HG03520 (cell line): Measurements from ENCODE around the gene ZNF497.
"Not testable (repeated sequence)": the region's sequence is repeated elsewhere in the genome, so short reads cannot be mapped to it uniquely, and the experiment has no call there.

Source experiments
- ATAC-seq: cut with Tn5 transposase; IDR thresholded peaks from one replicate; pipeline ENCODE4 v1.9.1; 2021; ENCODE audit warnings: mild to moderate bottlenecking, moderate library complexity; ENCODE audit not compliant: unreplicated experiment

ZNF497 gene

GRCh38 chr19:58394821-58395219 is 32.3 kb upstream of the ZNF497 start:
- no peak for ATAC-seq

DNA sequence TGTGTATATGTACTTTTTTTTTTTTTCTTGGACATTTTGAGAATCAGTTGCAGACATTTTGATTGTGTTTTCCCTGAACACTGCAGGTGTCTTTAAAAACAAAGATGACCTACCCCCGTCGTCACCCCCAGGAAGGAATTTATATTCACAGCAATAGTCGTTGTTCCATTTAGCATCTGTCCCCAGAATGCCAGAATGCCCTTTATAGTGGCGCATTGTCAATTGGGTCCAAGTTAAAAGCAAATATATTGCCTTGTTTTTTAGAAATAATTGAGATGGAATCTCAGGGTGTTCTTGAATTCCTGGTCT is 31.1 kb upstream of the ZNF497 start:
- ATAC-seq: no peak

DNA sequence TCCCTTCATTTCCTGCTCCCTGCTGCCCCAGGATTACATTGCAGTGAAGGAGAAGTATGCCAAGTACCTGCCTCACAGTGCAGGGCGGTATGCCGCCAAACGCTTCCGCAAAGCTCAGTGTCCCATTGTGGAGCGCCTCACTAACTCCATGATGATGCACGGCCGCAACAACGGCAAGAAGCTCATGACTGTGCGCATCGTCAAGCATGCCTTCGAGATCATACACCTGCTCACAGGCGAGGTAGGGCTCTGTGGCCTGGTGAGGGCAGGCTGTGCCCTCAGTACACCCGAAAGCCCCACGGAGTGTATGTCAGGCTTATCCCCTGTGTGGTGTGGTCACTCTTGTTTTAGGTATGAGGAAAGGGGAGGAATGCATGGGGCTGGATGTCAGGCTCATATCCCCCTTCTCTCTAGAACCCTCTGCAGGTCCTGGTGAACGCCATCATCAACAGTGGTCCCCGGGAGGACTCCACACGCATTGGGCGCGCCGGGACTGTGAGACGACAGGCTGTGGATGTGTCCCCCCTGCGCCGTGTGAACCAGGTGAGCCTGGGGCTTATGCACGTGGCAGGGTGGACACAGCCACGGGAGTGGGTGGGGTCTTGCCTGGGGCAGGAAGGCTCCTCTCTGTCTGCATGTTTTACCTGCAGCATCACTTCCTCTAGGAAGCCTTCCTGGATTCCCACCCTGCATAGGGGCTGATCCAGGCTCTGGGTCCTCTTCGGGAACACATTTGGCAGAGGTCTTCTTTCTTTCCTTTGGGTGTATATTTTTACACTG is 30.6 kb upstream of the ZNF497 start:
- no peak for ATAC-seq

GRCh38 chr19:58388175-58388526 is 25.6 kb upstream of the ZNF497 start:
- no peak for ATAC-seq

- no peak for ATAC-seq
Observed at GRCh38 chr19:58387338-58388174, 25.0 kb upstream of the ZNF497 start.

GRCh38 chr19:58386576-58387337 is 24.2 kb upstream of the ZNF497 start, which contains the start of gene RPS5:
Gene RPS5 (plus strand): TSS chr19:58387269. CDS start chr19:58388138, 869 bp downstream.
- peak; percentile 89 for ATAC-seq

DNA sequence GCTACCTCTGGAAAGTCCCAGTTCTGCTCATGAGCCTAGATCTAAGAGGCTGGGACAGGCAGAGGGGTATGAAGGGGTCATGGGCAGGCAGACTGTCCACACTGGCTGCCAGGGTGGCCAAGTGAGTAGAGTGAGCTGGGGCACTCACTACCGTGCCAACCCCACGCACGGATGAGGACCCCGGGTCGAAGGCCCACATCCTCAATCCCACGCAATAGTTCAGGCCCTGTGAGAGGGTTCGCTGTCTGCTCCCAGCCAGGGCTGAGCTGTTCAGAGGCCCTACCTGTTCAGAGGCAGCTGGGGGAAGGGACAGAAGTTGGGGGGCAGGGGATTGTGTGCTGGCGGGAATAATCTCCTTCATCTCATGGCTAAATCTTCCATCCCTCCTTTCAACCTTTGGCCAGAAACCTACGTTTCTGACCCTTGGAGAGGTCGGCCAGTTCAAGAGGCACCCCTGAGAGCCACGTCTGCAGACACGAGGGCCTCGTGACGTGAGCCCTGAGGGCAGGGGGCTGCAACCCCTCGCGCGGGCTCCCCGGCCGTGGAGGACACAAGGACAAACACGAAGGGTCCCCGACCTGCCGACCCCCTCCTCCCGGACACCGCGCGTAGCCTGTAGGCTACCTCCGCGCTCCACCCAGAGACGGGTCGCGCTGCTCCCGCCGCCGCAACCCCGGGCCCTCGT is 23.5 kb upstream of the ZNF497 start:
- ATAC-seq: no peak

DNA sequence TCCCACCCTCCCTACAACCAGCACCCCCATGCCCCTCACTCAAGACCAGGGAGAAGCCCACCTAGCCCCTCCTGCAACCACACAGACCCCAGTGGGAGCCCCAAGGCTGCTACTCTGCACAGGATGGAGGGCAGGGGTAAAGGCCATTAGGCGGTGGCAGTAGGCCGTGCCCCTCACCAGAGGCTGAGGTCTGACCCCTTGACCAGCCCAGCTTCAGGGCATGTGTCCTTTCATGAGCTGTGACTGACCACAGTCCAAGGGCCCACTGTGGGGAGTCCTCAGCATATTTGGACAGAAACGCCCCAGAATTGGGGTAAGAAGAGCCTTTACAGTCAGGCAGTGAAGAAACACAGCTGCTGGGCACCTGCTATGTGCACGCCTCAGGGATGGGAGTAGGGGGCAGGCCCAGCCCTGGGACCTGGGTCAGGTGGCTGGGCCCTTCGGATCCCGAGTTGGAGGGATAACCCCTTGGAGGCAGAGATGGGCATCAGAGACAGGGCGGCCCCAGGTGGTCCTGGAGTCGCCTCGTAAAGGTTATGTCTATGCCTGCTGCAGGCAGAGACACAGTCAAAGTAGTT is 22.9 kb upstream of the ZNF497 start:
- ATAC-seq: no peak

- ATAC-seq: no peak
Observed at GRCh38 chr19:58382997-58383603, 20.5 kb upstream of the ZNF497 start.

DNA sequence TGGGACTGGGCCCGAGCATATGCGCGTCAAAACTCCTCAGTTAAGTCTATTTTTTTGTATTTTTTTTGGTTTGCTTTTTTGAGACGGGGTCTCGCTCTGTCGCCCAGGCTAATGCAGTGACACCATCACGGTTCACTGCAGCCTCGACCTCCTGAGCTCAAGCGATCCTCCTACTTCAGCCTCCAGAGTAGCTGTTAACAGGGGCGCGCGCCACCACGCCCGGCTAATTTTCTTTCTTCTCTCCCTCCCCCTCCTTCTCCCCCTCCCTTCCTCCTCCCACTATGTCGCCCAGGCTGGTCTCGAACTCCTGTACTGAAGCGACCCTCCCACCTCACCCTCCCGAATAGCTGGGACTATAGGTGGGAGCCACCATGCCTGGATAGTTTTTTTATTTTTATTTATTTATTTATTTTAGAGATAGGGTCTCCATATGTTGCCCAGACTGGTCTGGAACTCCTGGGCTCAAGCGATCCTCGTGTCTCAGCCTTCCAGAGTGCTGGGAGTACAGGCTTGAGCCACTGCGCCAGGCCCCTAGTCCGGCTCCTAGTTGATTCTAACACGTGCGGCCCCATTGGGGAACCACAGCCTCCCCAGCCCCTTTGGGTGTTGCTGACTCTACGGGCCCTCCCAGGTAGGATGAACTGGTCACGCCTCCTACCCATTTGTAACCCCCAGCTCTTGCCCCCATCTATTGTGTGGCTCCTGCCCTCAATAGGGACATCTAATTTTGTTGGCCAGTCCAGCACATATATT is 19.1 kb upstream of the ZNF497 start:
- no peak for ATAC-seq

DNA sequence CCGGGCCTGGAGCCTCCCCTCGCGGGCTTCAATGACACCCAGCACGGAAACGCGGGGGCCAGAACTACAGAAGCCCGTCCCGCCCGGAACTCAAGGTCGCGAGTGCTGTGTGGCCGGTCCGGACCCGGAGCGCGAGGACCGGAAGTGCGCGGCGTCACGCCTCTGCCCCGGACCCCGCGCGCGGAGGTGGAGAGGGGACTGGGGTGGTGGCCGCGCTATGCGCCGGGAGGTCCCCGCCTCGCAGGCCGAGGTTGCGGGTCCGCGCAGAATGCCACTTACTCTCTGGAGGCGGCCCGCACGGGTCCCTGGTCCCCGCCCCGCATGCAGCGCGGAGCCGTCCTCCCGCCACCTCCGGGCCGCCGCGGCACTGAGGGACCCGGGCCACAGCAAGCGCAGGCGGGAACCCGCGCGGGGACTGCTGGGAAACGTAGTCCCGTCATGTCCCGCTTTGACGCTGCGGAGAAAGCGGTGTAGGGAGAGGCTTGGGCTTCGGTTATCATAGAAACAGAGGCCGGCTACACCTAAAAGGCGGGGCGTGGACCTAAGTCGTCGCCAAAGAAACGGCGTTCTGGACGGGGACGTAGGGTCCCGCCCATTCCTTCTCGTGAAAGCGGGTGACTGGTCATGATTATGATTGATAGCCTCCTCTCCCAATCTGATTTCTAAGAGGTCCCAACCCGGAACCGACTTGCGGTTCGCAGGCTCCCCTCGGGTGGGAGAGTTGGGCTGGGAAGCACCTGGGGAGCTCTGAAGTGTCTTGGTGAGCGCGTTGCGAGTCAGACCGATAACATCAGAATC is 18.3 kb upstream of the ZNF497 start, which contains the start of gene ZNF837:
ZNF837 (minus strand) TSS at position 369 of the 798 bp plus-strand sequence. CDS start 11,698 bp downstream, outside the sequence.
- ATAC-seq: peak; percentile 79

DNA sequence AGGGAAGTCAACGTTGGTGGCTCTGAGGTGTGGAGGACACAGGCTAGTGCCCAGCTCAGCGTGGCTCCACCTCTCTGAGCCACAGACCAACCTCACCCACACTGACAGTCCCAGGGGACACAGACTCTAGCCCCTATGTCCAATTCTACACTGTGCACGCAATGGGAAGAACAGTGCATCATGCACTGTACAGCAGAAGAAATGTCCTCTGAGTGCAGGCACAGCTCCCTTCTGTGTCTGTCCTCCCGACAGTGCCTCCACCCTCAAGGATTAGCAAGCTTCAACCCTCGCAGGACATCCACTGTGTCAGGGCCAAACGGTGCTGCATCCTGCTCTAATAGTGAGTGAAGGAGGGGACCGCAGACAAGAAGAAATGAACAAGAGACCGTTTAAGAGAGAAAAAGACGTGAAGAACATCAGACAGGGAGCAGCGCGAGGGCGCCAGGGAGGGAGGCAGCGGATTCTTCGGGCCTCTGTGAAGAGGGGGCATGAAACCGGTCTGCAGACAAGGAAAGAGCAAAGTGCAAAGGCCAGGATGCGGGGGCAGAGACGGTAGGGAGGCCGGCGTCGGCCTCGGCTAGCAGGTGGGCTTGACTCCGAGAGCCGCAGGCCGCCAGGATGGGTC is 17.6 kb upstream of the ZNF497 start:
- ATAC-seq: no peak

DNA sequence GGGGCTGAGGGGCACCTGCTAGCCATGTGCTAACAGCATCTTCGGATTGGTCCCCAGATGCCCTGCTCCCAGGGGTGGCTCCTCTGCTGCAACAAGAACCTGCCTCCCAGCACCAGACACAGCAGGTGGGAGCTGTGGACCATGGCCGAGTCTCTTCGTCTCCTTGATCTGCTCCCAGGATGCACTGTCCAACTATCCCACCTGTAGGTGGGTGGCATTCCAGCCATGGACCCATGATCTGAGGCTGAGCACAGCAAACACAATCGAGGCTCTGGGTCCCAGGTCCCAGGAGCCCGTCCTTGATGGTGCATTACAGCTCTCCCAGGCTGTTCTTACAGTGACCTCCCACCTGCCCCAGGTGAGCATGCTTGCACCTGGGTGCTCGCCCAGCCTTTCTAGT is 16.7 kb upstream of the ZNF497 start:
- ATAC-seq: no peak

- not testable (repeated sequence) for ATAC-seq
Observed at GRCh38 chr19:58376724-58377123, 14.2 kb upstream of the ZNF497 start.

DNA sequence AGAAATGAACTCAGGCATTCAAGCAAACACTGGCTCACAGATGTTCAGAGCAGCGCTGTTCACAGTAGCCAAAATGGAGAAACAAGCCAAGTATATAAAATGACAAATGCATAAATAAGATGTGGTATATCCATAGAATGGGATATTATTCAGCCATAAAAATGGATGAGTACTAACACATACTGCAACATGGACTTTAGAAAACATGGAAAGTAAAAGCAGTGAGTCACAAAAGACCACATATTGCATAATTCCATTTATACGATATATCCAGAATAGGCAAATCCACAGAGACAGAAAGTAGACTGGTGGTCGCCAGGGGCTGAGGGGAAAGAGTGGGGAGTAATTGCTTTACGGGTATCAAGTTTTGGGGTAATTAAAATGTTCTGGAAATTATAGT is 11.6 kb upstream of the ZNF497 start:
- no peak for ATAC-seq

DNA sequence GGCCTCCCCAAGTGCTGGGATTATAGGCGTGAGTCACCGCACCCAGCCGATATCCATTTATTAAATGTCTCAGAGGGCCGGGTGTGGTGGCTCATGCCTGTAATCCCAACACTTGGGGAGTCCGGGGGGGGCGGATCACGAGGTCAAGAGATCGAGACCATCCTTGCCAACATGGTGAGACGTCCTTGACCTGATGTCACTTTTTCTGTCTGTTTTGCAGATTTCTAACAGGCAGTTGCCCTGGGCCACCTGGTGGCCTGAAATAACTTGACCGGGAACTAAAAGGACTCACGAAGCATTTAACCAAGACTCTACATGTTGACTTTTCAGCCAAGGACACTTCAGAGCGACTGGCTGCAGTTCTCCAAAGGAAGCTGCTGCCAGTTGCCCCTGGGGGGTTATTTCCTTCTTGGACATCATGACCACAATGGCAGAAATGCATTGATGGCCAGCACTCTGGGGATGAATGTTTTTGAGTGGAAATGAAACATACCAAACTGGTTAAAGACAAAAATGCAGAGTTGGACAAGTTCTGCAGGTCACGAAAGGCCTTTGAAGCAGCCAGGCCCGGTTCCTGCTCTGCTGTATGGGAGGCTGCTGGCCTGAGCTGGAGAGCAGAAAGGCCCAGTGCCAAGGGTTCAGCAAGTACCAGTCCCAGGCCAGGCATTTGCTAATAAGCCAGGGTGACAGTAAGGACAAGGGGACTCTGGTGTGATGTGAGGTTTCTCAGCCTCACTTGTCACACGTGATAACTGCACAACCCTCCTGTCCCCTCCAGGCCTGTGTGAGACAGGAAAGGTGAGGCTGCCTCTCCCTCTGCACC is 10.0 kb upstream of the ZNF497 start:
- no peak for ATAC-seq
